K562 (cell line): ENCODE measurements around the gene BZW2. TPM values are rescaled to one million over a fixed set of nuclear protein-coding genes. Genes with fewer than 3 reads are reported as not detected.

Experiments used
- ARID1B ChIP-seq: fragments of 450-650 bp; IDR thresholded peaks from 2 replicates; pipeline ENCODE4 v1.6.1; 2016; ENCODE audit warnings: antibody characterized with exemption, mild to moderate bottlenecking, inconsistent platforms
- BHLHE40 ChIP-seq: IDR thresholded peaks from 2 replicates; pipeline ENCODE4 v1.6.1; 2011; ENCODE audit warnings: low read length, improper control_type of control experiment
- BRD4 ChIP-seq: fragments of 200-600 bp; sonication (generic); IDR thresholded peaks from 2 replicates; pipeline ENCODE4 v1.6.1; 2017; ENCODE audit warnings: inconsistent platforms
- CBFA2T2 ChIP-seq: fragments of 450-650 bp; conservative IDR thresholded peaks from 2 replicates; pipeline ENCODE4 v1.6.1; 2017; ENCODE audit warnings: mild to moderate bottlenecking
- CBX8 ChIP-seq: fragments of 200-600 bp; sonication (generic); IDR thresholded peaks from 2 replicates; pipeline ENCODE4 v1.6.1; 2012; ENCODE audit warnings: borderline replicate concordance, mixed run types, low read depth, mild to moderate bottlenecking, moderate library complexity, mixed read lengths, low read length, control low read depth, inconsistent platforms; ENCODE audit not compliant: poor library complexity, severe bottlenecking; ENCODE audit errors: extremely low read depth
- CHD1 ChIP-seq: fragments of 200-600 bp; sonication (generic); IDR thresholded peaks from one replicate; pipeline ENCODE4 v1.6.1; 2012; ENCODE audit warnings: mild to moderate bottlenecking, moderate library complexity, low read length, inconsistent platforms
- FOSL1 ChIP-seq: fragments of 200-800 bp; sonication (Bioruptor generic); conservative IDR thresholded peaks from 2 replicates; pipeline ENCODE4 v1.6.1; 2016; ENCODE audit warnings: missing genetic modification characterization, missing compliant biosample characterization
- FOXA1 ChIP-seq: fragments of 450-650 bp; IDR thresholded peaks from 2 replicates; pipeline ENCODE4 v1.6.1; 2016; ENCODE audit warnings: mild to moderate bottlenecking, borderline replicate concordance
- HSF4 ChIP-seq: fragments of 250-450 bp; sonication (Bioruptor Pico); IDR thresholded peaks from 2 replicates; pipeline ENCODE4 v2.1.2; 2022; ENCODE audit warnings: mild to moderate bottlenecking, moderate library complexity, borderline replicate concordance
- ILK ChIP-seq: fragments of 450-650 bp; IDR thresholded peaks from 2 replicates; pipeline ENCODE4 v1.6.1; 2016; ENCODE audit warnings: missing genetic modification characterization, low read depth, mild to moderate bottlenecking, missing compliant biosample characterization, moderate library complexity, borderline replicate concordance
- NCOA2 ChIP-seq, 2 experiments: fragments of 450-650 bp; IDR thresholded peaks; 2 replicates each; pipeline ENCODE4 v1.6.1; 2018; ENCODE audit warnings: mild to moderate bottlenecking in 2 of 2, moderate library complexity in 1 of 2; ENCODE audit not compliant: partially characterized antibody in 2 of 2
- NKRF ChIP-seq: fragments of 450-650 bp; IDR thresholded peaks from 2 replicates; pipeline ENCODE4 v1.6.1; 2016; ENCODE audit warnings: borderline replicate concordance
- NR4A1 ChIP-seq, 2 experiments: fragments of 250-450 bp in 1 of 2; fragments of 450-650 bp in 1 of 2; sonication (Bioruptor Pico) in 1 of 2; IDR thresholded peaks; 2 replicates each; pipeline versions ENCODE4 v1.4.0 to v1.6.1; 2016 to 2020; ENCODE audit warnings: mild to moderate bottlenecking in 2 of 2, missing compliant biosample characterization in 1 of 2, missing genetic modification characterization in 1 of 2, moderate library complexity in 1 of 2
- PCBP2 ChIP-seq: fragments of 200-400 bp; formaldehyde crosslinking; IDR thresholded peaks from 2 replicates; pipeline ENCODE4 v1.6.1; 2018; ENCODE audit warnings: low read length, low read depth, mild to moderate bottlenecking, moderate library complexity; ENCODE audit not compliant: poor library complexity, severe bottlenecking
- ZBED1 ChIP-seq: IDR thresholded peaks from 2 replicates; pipeline ENCODE4 v1.6.1; 2014
- ZKSCAN1 ChIP-seq: fragments of 150-350 bp; IDR thresholded peaks from 2 replicates; pipeline ENCODE4 v1.6.1; 2016; ENCODE audit warnings: low read depth, low read length
- ZNF282 ChIP-seq: sonication (generic); formaldehyde crosslinking; IDR thresholded peaks from 2 replicates; pipeline ENCODE4 v1.8.1; 2023; ENCODE audit warnings: missing genetic modification reagents
- ZNF551 ChIP-seq: fragments of 250-450 bp; sonication (Bioruptor Pico); IDR thresholded peaks from 2 replicates; pipeline ENCODE4 v1.5.0; 2021; ENCODE audit warnings: mild to moderate bottlenecking, moderate library complexity
- ZNF696 ChIP-seq: fragments of 250-450 bp; sonication (Bioruptor Pico); conservative IDR thresholded peaks from 2 replicates; pipeline ENCODE4 v1.4.0; 2020; ENCODE audit warnings: mild to moderate bottlenecking, moderate library complexity
- polyA plus RNA-seq, 8 experiments: library from polyadenylated mRNA; depleted of rRNA in 4 of 8; stranded (reverse) in 5 of 8; unstranded in 3 of 8; fragments of >200 nt; fragmentation: Nextera tagmentation in 2 of 8; fragmentation: Illumina TruSeq in 1 of 8; extraction: Ambion mirVana in 2 of 8; extraction: Trizol in 1 of 8; gene quantifications; 2 replicates each; pipeline versions ENCODE4 v1.2.1 to v1.2.3, GENCODE V29; 2011 to 2014; ENCODE audit warnings: inconsistent platforms in 1 of 8, missing spikeins in 1 of 8
- total RNA-seq, 7 experiments: library from RNA; depleted of rRNA in 6 of 7; stranded (reverse); fragments of >200 nt in 6 of 7; fragmentation: Illumina TruSeq in 2 of 7; extraction: Trizol in 2 of 7; gene quantifications; 2 replicates each; pipeline versions ENCODE4 v1.2.1 to v1.2.3, GENCODE V29; 2011 to 2021; ENCODE audit warnings: low replicate concordance in 1 of 7
- TF ChIP-seq, protein P1 (sequence below): sonication (generic); formaldehyde crosslinking; IDR thresholded peaks from 2 replicates; pipeline ENCODE4 v1.8.0; 2022; ENCODE audit warnings: mild to moderate bottlenecking, low read depth, missing genetic modification reagents
- TF ChIP-seq, protein P2 (sequence below): sonication (generic); formaldehyde crosslinking; IDR thresholded peaks from 2 replicates; pipeline ENCODE4 v1.9.0; 2022; ENCODE audit warnings: mild to moderate bottlenecking, missing genetic modification reagents
- TF ChIP-seq, protein P3 (sequence below), 2 experiments: IDR thresholded peaks; 2 replicates each; pipeline ENCODE4 v1.6.1; 2011; ENCODE audit warnings: borderline replicate concordance in 1 of 2, control low read depth in 1 of 2, low read depth in 1 of 2, low read length in 1 of 2, mild to moderate bottlenecking in 1 of 2, mixed read lengths in 1 of 2, moderate library complexity in 1 of 2; ENCODE audit not compliant: insufficient read depth in 1 of 2, insufficient read length in 1 of 2, poor library complexity in 1 of 2, severe bottlenecking in 1 of 2; ENCODE audit errors: extremely low read depth in 1 of 2

BZW2 gene
- total and polyA plus RNA-seq, 9 of the 15 experiments (the other 6 are each of a cell fraction or from before 2014, with no cell fraction given): 140 to 316 (median 173) TPM

- TF ChIP-seq PCBP2 (no peak), BHLHE40 (peak; percentile 92), CHD1 (peak; percentile 38), CBX8 (no peak), CBFA2T2 (no peak), FOSL1 (tag) (no peak; the same call in 1 of the 2 replicates), ZKSCAN1 (0 out of 2 replicates have a peak, but pooled peaks have one; percentile 25), ZNF696 (CRISPR knock-in tag) (no peak), NCOA2 (IDR thresholded peaks at IDR 0.05; ENCODE audit: partially characterized antibody in 2 of 2) (no peak), FOXA1 (no peak), NR4A1 (CRISPR knock-in tag; IDR thresholded peaks at IDR 0.05) (no peak), NR4A1 (tag; IDR thresholded peaks at IDR 0.05) (no peak), NKRF (peak; percentile 97), BRD4 (no peak), HSF4 (CRISPR knock-in tag) (no peak), ZNF551 (CRISPR knock-in tag) (no peak), ARID1B (peak; percentile 43), ZBED1 (0 out of 2 replicates have a peak, but pooled peaks have one; percentile 53), ZNF282 (CRISPR knock-in tag) (0 out of 2 replicates have a peak, but pooled peaks have one; percentile 33), ILK (tag) (no peak)
- TF ChIP-seq, protein P1, sequence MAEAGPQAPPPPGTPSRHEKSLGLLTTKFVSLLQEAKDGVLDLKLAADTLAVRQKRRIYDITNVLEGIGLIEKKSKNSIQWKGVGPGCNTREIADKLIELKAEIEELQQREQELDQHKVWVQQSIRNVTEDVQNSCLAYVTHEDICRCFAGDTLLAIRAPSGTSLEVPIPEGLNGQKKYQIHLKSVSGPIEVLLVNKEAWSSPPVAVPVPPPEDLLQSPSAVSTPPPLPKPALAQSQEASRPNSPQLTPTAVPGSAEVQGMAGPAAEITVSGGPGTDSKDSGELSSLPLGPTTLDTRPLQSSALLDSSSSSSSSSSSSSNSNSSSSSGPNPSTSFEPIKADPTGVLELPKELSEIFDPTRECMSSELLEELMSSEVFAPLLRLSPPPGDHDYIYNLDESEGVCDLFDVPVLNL (CRISPR knock-in tag): 0 out of 2 replicates have a peak, but pooled peaks have one; percentile 49
- TF ChIP-seq, protein P2, sequence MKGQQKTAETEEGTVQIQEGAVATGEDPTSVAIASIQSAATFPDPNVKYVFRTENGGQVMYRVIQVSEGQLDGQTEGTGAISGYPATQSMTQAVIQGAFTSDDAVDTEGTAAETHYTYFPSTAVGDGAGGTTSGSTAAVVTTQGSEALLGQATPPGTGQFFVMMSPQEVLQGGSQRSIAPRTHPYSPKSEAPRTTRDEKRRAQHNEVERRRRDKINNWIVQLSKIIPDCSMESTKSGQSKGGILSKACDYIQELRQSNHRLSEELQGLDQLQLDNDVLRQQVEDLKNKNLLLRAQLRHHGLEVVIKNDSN: no peak
- TF ChIP-seq, protein P3, sequence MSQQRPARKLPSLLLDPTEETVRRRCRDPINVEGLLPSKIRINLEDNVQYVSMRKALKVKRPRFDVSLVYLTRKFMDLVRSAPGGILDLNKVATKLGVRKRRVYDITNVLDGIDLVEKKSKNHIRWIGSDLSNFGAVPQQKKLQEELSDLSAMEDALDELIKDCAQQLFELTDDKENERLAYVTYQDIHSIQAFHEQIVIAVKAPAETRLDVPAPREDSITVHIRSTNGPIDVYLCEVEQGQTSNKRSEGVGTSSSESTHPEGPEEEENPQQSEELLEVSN (IDR thresholded peaks at IDR 0.05; ENCODE audit: borderline replicate concordance in 1 of 2, extremely low read depth in 1 of 2, insufficient read depth in 1 of 2, insufficient read length in 1 of 2, low read depth in 1 of 2, low read length in 1 of 2, poor library complexity in 1 of 2, severe bottlenecking in 1 of 2): peak; percentile 45 to 64
Observed at GRCh38 chr7:16645593-16646471, at the start of gene BZW2, which contains the start of gene ANKMY2 (continued).
